ENCODE results near the gene MIEF2. TPM values are rescaled to one million over a fixed set of nuclear protein-coding genes. Genes with fewer than 3 reads are reported as not detected.

MIEF2 gene
- total RNA-seq, 1 donor = 5.9 TPM

DNA sequence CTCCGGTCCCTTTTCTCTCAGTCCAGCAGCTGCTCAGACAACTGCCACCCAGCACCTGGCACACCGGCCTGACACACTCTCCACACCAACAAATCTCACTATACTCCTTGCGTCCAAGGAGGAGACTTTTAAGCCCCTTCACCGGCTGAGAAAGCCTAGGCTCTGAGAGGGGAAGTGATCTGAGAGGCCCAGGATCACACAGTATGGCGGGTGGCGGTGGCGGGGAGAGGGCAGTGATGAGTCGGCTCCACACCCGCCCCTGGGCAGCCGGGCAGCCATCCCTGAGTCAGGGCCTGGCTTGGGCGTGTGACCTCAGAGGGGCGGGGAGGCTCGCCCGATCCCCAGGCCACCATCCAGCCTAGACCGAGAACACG, 2.5 kb upstream of the MIEF2 start:
- Histone ChIP-seq H3K27me3 (ENCODE audit: insufficient read depth, low read length) (no peaks in the 10 kb centered on the region), H3K4me1 (ENCODE audit: insufficient read depth, low read length) (peaks cover 52% of the 10 kb centered on the region), H3K9me3 (ENCODE audit: low read depth, low read length) (no peaks in the 10 kb centered on the region), H3K4me3 (ENCODE audit: low read length) (peak overlapping the region; percentile 87)

DNA sequence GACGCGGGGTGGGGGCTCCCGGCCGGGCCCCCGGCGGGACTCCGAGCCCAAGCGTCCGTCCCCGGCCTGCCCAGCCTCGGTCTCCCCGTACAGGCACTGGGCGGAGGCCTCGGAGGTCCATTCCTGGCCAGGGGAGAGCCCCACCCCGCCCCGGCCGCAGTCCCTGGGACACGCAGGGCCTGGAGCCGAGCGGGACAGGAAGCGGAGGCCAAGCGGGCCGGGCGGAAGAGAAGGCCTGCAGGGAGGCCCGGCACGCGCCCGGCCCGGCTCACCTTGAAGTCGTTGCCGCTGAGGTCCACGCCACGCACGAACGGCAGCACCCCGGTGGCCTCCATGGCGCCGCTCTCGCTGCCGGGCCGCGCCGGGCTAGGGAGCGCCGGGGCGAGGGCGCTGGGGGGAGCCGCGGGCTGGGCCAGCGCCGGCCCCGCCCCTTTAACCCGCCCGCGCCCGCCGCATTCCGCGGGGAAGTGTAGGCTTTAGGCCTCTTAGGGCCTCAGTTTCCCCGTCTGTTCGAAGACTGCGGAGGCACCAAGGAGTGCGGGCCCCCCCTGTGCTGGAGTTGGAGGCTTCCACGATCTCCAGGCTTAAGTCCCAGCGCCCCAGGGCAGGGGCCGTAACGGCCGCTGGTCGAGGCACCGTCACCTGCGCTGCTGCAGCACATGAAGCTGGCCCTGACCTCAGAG, 2.0 kb upstream of the MIEF2 start, which contains the start of gene FLII:
Gene FLII, minus strand, starts transcription at position 383 of the 683 bp plus-strand sequence. Its CDS starts 48 bp downstream, at position 335.
- no peaks in the 10 kb centered on the region for H3K27me3 ChIP-seq (ENCODE audit: insufficient read depth, low read length)
- peaks cover 52% of the 10 kb centered on the region for H3K4me1 ChIP-seq (ENCODE audit: insufficient read depth, low read length)
- peak within 1 kb of the TSS; percentile 87 for H3K4me3 ChIP-seq (ENCODE audit: low read length)
- no peaks in the 10 kb centered on the region for H3K9me3 ChIP-seq (ENCODE audit: low read depth, low read length)

DNA sequence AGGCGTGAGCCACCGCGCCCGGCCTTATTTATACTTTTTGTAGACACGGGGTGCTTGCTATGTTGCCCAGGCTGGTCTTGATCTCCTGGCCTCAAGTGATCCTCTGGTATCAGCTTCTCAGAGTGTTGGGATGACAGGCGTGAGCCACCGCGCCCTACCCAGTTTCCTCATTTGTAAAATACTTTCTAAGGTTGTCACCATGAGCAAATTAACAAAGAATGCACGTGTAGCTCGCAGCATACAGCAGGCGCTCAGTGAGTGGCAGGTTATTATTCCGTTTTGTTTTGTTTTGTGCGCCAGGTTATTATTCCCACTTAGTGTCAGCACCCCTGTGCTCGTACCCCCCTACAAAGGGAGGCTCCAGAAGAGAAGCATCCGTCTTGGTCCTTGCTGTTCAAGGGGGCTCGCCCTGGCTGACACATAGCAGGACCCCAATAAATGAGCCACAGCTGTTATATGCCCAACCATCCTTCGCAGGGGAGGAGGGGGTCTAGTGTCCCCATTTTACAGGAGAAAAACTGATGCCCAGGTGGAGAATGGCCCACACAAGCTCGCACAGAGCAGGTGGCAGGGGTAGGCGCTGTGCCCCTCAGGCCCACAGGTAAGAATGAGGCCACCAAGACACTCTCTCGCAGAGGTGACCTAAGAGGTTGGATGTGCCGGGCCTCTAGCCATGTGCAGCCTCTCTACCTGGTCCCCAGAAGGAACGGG, 686 bp upstream of the MIEF2 start:
- H3K9me3 ChIP-seq (ENCODE audit: low read depth, low read length) = no peaks in the 10 kb centered on the region
- peak overlapping the region; percentile 75 for H3K4me3 ChIP-seq (ENCODE audit: low read length)
- H3K4me1 ChIP-seq (ENCODE audit: insufficient read depth, low read length) = peaks cover 52% of the 10 kb centered on the region
- no peaks in the 10 kb centered on the region for H3K27me3 ChIP-seq (ENCODE audit: insufficient read depth, low read length)

GRCh38 chr17:18261146-18261515, 669 bp downstream of the MIEF2 start:
- Histone ChIP-seq H3K4me1 (ENCODE audit: insufficient read depth, low read length) (peaks cover 47% of the 10 kb centered on the region), H3K27me3 (ENCODE audit: insufficient read depth, low read length) (no peaks in the 10 kb centered on the region), H3K9me3 (ENCODE audit: low read depth, low read length) (no peaks in the 10 kb centered on the region), H3K4me3 (ENCODE audit: low read length) (peak overlapping the region; percentile 75)

- H3K4me1 ChIP-seq (ENCODE audit: insufficient read depth, low read length) = peaks cover 42% of the 10 kb centered on the region
- no peaks in the 10 kb centered on the region for H3K9me3 ChIP-seq (ENCODE audit: low read depth, low read length)
- no peak overlapping the region for H3K4me3 ChIP-seq (ENCODE audit: low read length)
- H3K27me3 ChIP-seq (ENCODE audit: insufficient read depth, low read length) = no peaks in the 10 kb centered on the region
Observed at GRCh38 chr17:18261659-18262058, 1.2 kb downstream of the MIEF2 start.

- Histone ChIP-seq H3K4me3 (ENCODE audit: low read length) (no peak overlapping the region), H3K4me1 (ENCODE audit: insufficient read depth, low read length) (peaks cover 38% of the 10 kb centered on the region), H3K9me3 (ENCODE audit: low read depth, low read length) (no peaks in the 10 kb centered on the region), H3K27me3 (ENCODE audit: insufficient read depth, low read length) (no peaks in the 10 kb centered on the region)
Observed at GRCh38 chr17:18262111-18262510, 1.6 kb downstream of the MIEF2 start.

DNA sequence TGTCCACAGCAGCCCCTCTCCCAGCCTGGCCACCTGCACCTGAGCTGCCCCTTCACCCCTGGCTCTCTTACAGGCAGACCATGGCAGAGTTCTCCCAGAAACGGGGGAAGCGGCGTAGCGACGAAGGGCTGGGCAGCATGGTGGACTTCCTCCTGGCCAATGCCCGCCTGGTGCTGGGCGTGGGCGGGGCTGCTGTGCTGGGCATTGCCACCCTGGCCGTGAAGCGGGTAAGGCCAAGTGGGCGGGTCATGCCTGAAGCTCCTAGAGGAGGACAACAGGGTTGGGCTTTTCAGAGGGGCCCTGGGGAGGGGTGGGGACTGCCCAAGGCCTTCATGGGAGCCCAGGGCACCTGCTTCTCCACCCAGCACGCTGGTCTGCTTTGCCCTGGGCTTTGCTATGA, 2.2 kb downstream of the MIEF2 start:
- Histone ChIP-seq H3K4me3 (ENCODE audit: low read length) (no peak overlapping the region), H3K27me3 (ENCODE audit: insufficient read depth, low read length) (no peaks in the 10 kb centered on the region), H3K9me3 (ENCODE audit: low read depth, low read length) (no peaks in the 10 kb centered on the region), H3K4me1 (ENCODE audit: insufficient read depth, low read length) (peaks cover 33% of the 10 kb centered on the region)

DNA sequence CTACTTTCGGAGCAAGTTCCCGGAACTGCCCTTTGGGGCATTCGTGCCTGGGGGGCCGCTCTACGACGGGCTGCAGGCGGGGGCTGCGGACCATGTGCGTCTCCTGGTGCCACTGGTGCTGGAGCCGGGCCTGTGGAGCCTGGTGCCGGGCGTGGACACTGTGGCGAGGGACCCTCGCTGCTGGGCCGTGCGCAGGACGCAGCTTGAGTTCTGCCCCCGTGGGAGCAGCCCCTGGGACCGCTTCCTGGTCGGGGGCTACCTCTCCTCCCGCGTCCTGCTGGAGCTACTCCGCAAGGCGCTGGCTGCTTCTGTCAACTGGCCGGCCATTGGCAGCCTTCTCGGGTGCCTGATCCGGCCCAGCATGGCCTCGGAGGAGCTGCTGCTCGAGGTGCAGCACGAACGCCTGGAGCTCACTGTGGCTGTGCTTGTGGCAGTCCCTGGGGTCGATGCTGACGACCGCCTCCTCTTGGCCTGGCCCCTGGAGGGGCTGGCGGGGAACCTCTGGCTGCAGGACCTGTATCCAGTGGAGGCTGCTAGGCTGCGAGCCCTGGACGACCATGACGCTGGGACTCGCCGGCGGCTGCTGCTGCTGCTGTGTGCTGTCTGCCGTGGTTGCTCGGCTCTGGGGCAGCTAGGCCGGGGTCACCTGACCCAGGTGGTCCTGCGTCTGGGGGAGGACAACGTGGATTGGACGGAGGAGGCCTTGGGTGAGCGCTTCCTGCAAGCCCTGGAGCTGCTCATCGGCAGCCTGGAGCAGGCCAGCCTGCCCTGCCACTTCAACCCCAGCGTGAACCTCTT, 3.6 kb downstream of the MIEF2 start:
- Histone ChIP-seq H3K4me3 (ENCODE audit: low read length) (no peak overlapping the region), H3K4me1 (ENCODE audit: insufficient read depth, low read length) (peaks cover 24% of the 10 kb centered on the region), H3K27me3 (ENCODE audit: insufficient read depth, low read length) (no peaks in the 10 kb centered on the region), H3K9me3 (ENCODE audit: low read depth, low read length) (no peaks in the 10 kb centered on the region)

DNA sequence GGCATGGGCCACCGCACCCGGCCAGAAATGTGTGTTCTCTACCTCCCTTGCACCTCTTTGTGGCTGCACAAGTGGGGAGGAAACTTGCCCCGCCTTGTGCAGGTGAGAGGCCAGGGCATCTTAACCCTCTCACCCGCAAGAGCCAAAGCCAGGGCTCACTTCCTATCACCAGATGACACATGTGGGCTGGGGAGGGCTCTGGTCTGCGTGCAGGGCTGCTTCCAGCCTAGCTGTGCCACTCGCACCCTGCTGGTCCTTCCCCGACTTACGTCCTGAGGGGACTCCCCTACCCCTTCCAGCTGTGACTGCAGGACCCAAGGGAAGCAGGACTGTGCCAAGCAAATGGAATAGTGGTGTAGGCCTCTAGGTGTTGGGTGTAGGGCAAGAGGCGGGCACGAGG, 6.9 kb downstream of the MIEF2 start:
- H3K4me3 ChIP-seq (ENCODE audit: low read length) = no peak overlapping the region
- no peaks in the 10 kb centered on the region for H3K27me3 ChIP-seq (ENCODE audit: insufficient read depth, low read length)
- H3K9me3 ChIP-seq (ENCODE audit: low read depth, low read length) = no peaks in the 10 kb centered on the region
- H3K4me1 ChIP-seq (ENCODE audit: insufficient read depth, low read length) = no peaks in the 10 kb centered on the region

DNA sequence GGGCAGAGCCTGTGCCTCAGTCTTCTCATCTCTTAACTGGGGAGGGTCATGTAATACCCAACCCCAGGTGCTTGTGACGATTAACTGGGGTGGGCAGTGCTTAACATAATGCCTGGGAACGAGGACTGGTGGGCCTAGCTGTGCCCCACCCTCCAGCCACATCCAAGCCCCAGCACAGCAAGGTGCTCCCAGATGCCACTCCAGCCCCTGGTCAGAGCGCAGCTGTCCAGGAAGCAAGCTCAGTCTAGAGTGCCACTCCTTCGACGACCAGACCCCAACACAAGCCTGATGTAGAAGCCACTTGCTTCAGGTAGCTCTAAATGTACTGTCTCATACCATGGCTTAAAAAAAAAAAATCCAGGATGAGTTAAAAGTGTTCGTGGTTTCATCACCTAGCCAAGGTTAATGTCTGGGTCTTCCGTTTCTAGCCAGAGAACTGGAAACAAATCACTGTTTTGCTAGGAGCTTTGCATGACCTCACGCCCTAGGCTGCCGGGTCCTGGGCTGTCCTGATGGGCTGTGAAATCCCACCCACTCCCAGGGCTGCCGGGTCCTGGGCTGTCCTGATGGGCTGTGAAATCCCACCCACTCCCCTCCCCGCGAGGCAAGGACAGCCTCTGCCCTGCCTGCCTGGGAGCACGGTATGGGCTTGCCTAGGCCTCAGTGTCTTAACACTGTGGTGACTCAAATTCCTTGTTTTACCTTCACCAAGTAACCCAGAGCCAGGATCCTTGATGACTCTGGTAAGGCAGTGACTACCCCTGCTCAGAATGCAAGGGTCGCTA, 7.7 kb downstream of the MIEF2 start:
- H3K4me3 ChIP-seq (ENCODE audit: low read length) = no peak overlapping the region
- no peaks in the 10 kb centered on the region for H3K27me3 ChIP-seq (ENCODE audit: insufficient read depth, low read length)
- H3K4me1 ChIP-seq (ENCODE audit: insufficient read depth, low read length) = no peaks in the 10 kb centered on the region
- H3K9me3 ChIP-seq (ENCODE audit: low read depth, low read length) = no peaks in the 10 kb centered on the region

- Histone ChIP-seq H3K4me1 (ENCODE audit: insufficient read depth, low read length) (no peaks in the 10 kb centered on the region), H3K9me3 (ENCODE audit: low read depth, low read length) (no peaks in the 10 kb centered on the region), H3K27me3 (ENCODE audit: insufficient read depth, low read length) (no peaks in the 10 kb centered on the region), H3K4me3 (ENCODE audit: low read length) (no peak overlapping the region)
Observed at GRCh38 chr17:18270046-18270931, 9.8 kb downstream of the MIEF2 start.

DNA sequence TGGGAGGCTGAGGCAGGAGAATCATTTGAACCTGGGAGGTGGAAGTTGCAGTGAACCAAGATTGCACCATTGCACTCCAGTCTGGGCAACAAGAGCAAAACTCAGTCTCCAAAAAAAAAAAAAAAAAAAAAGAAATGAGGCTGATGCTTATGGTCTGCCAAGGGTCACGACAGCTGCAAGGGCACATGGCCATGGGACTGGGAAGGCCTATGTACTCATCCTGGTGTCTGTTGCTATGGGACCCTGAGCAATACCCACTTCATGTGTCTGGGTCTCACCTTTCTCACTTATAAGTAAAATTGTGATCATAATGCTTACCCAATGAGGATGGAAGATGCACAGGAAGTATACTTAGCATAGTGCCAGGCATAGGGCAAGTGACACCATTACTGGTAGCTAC, 16.6 kb downstream of the MIEF2 start:
- H3K4me1 ChIP-seq (ENCODE audit: insufficient read depth, low read length) = no peaks in the 10 kb centered on the region
- no peak overlapping the region for H3K4me3 ChIP-seq (ENCODE audit: low read length)
- H3K9me3 ChIP-seq (ENCODE audit: low read depth, low read length) = no peaks in the 10 kb centered on the region
- no peaks in the 10 kb centered on the region for H3K27me3 ChIP-seq (ENCODE audit: insufficient read depth, low read length)

DNA sequence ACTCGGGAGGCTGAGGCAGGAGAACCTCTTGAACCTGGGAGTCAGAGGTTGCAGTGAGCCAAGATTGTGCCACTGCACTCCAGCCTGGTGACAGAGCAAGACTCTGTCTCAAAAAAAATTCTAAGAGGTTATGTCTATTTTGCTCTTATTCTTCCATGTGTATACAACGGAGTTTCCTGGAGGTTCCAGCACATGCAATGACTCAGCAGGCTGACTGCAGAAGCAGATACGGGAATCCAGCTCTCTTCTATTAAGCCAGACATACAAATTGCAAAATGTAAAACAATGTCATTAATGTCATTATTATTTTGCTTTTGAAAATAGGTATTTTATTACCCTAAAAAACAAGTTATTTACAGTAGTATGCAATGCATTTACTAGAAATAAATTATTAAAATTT, 18.4 kb downstream of the MIEF2 start:
- H3K9me3 ChIP-seq (ENCODE audit: low read depth, low read length) = no peaks in the 10 kb centered on the region
- no peaks in the 10 kb centered on the region for H3K27me3 ChIP-seq (ENCODE audit: insufficient read depth, low read length)
- no peaks in the 10 kb centered on the region for H3K4me1 ChIP-seq (ENCODE audit: insufficient read depth, low read length)
- H3K4me3 ChIP-seq (ENCODE audit: low read length) = no peak overlapping the region

- Histone ChIP-seq H3K4me1 (ENCODE audit: insufficient read depth, low read length) (no peaks in the 10 kb centered on the region), H3K4me3 (ENCODE audit: low read length) (no peak overlapping the region), H3K9me3 (ENCODE audit: low read depth, low read length) (no peaks in the 10 kb centered on the region), H3K27me3 (ENCODE audit: insufficient read depth, low read length) (no peaks in the 10 kb centered on the region)
Observed at GRCh38 chr17:18280249-18280648, 19.8 kb downstream of the MIEF2 start.
